HEK293 (cell line): Measurements from ENCODE around the gene GPR39.

Source experiments
- ZBTB8A ChIP-seq: fragments of 450-650 bp; formaldehyde crosslinking; IDR thresholded peaks from 2 replicates; pipeline ENCODE4 v1.5.1; 2016; ENCODE audit warnings: missing biosample characterization, missing genetic modification characterization
- ZNF214 ChIP-seq: fragments of 450-650 bp; formaldehyde crosslinking; IDR thresholded peaks from 2 replicates; pipeline ENCODE4 v1.5.1; 2017; ENCODE audit warnings: missing biosample characterization, mild to moderate bottlenecking, missing genetic modification characterization, borderline replicate concordance

DNA sequence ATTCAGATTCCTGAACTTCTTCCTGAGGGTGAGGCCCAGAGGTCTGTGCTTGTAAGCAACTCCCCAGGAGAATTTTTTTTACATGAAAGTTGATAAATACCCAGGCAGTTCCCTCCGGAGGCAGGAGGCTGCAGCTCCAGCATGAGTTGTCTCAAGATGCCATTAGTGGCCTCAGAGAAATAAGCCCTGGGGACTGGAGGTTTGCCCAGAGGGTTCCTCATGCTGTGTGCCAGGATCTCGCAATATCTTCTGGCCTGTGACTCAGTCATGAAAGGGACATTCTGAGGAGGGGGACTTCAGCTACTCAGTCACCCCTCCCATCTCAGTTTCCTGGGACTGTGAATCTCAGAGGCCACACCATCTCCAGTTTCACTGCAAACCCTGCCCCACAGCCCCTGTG is 203.5 kb downstream of the GPR39 start:
- TF ChIP-seq ZNF214 (tag by site-specific recombination): no peak
- TF ChIP-seq ZBTB8A (tag by site-specific recombination): no peak
